ENCODE measurements around the gene WFIKKN1. TPM values are rescaled to one million over a fixed set of nuclear protein-coding genes. Genes with fewer than 3 reads are reported as not detected.

Gene WFIKKN1
- total RNA-seq, 1 donor from 2014 or later: 0.94 TPM

- DNase-seq (ENCODE audit: low spot score in 2 of 2, unreplicated experiment in 2 of 2): no peak
- H3K27me3 Mint-ChIP-seq (ENCODE audit: low read depth): no peaks in the 10 kb centered on the region
- no peaks in the 10 kb centered on the region for H3K36me3 Mint-ChIP-seq
- no peak overlapping the region for H3K27ac Mint-ChIP-seq
- H3K4me3 Mint-ChIP-seq: no peak overlapping the region
- H3K4me1 Mint-ChIP-seq: peaks cover 5% of the 10 kb centered on the region
- no peaks in the 10 kb centered on the region for H3K9me3 Mint-ChIP-seq
- TF ChIP-seq CTCF (IDR thresholded peaks at IDR 0.05; ENCODE audit: unreplicated experiment): no peak
Measured at GRCh38 chr16:658679-659571, 28.1 kb downstream of the WFIKKN1 start.

DNA sequence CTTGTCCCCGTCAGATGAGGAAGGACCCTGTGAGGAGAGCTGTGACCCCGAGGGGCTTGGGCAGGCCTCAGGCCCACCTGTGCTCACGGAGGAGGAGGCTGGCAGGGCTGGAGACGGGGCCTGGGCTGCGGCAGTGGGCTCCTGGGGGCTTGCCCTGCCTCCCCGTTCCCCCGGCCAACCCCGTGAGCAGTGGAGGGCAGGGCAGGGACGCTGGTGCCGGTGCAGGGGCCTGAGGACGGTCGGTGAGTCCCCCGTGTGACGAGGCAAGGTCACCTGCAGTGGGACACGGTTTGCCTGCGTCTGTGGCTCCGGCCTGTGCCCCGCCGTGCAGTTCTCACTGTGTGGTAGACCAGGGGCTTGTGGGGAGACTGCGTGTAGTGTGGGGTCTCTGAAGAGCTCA, 28.8 kb downstream of the WFIKKN1 start:
- H3K4me3 Mint-ChIP-seq: no peak overlapping the region
- DNase-seq (ENCODE audit: low spot score in 2 of 2, unreplicated experiment in 2 of 2): no peak
- H3K27ac Mint-ChIP-seq: no peak overlapping the region
- H3K36me3 Mint-ChIP-seq: no peaks in the 10 kb centered on the region
- peaks cover 5% of the 10 kb centered on the region for H3K4me1 Mint-ChIP-seq
- no peaks in the 10 kb centered on the region for H3K27me3 Mint-ChIP-seq (ENCODE audit: low read depth)
- no peaks in the 10 kb centered on the region for H3K9me3 Mint-ChIP-seq
- TF ChIP-seq CTCF (IDR thresholded peaks at IDR 0.05; ENCODE audit: unreplicated experiment): no peak

DNA sequence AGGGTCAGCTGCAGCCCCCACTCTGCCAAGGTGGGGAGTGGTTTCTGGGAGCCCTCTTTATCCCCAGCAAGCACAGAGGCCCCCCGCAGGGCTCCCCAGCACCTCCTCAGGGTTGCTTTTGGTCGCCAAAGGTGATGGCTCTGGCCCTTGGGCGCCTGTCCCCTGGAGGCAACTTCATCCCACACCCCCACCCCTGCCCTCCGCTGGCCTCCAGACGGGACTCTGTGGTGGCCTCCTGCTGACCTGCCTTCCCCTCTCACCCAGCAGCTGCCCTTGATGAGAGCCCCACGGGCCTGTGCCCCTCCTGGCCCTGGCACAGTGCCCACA, 29.3 kb downstream of the WFIKKN1 start:
- Mint-ChIP-seq H3K4me1 (peaks cover 5% of the 10 kb centered on the region), H3K36me3 (no peaks in the 10 kb centered on the region), H3K9me3 (no peaks in the 10 kb centered on the region), H3K27ac (no peak overlapping the region), H3K27me3 (ENCODE audit: low read depth) (no peaks in the 10 kb centered on the region), H3K4me3 (no peak overlapping the region)
- DNase-seq (ENCODE audit: low spot score in 2 of 2, unreplicated experiment in 2 of 2): no peak
- TF ChIP-seq CTCF (IDR thresholded peaks at IDR 0.05; ENCODE audit: unreplicated experiment): no peak

DNA sequence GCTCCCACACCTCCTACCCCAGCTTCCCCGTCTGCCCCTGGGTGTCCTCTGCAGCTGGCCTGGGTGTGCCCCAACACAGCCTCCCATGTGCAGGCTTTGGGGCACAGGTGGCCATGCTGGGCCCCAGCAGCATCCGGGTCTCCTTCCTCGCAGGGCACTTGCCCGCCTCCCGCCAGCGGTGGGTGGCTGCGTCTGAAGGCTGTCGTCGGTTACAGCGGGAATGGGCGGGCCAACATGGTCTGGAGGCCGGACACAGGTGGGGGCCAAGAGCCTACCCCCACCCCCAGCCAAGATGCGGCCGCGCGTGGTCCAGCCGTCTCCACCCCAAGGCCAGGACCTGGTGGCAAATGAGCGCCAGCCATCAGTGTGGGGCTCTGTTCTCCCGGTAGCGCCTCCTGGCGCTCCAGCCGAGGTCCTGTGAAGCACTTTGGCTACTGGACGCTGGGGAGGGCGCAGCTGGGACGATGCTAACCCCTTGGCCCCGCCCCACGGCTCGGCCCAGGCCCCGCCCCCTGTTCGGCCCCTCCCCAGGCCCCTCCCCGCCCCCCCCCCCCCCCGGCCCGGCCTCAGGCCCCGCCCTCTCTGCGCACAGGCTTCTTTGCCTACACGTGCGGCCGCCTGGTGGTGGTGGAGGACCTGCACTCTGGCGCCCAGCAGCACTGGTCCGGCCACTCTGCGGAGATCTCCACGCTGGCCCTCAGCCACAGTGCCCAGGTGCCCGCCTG, 29.8 kb downstream of the WFIKKN1 start:
- DNase-seq (ENCODE audit: low spot score in 2 of 2, unreplicated experiment in 2 of 2): peak; percentile 74 to 81
- H3K4me1 Mint-ChIP-seq: peaks cover 5% of the 10 kb centered on the region
- H3K27me3 Mint-ChIP-seq (ENCODE audit: low read depth): no peaks in the 10 kb centered on the region
- no peaks in the 10 kb centered on the region for H3K9me3 Mint-ChIP-seq
- H3K4me3 Mint-ChIP-seq: peak overlapping the region; percentile 41
- H3K27ac Mint-ChIP-seq: peak overlapping the region; percentile 43
- TF ChIP-seq CTCF (IDR thresholded peaks at IDR 0.05; ENCODE audit: unreplicated experiment): peak; percentile 62
- H3K36me3 Mint-ChIP-seq: no peaks in the 10 kb centered on the region

DNA sequence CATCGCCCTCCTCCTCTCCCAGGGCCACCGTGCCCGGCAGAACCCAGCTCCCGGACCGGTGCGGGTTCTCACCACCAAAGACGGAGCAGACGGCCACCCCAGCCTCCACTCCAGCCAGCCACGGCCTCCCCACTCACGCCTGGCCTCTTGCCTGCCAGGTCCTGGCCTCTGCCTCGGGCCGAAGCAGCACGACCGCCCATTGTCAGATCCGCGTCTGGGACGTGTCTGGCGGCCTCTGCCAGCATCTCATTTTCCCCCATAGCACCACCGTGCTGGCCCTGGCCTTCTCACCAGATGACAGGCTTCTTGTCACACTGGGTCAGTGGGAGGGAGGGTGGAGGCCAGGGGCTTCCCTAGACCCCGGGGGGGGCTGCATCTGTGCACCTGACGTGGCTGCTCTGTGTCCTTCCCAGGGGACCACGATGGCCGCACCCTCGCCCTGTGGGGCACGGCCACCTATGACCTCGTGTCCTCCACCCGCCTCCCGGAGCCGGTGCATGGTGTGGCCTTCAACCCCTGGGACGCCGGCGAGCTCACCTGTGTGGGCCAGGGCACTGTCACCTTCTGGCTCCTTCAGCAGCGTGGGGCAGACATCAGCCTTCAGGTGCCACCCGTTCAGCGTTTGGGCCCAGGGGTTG, 30.5 kb downstream of the WFIKKN1 start:
- DNase-seq (ENCODE audit: low spot score in 2 of 2, unreplicated experiment in 2 of 2): no peak
- H3K4me3 Mint-ChIP-seq: peak overlapping the region; percentile 41
- H3K36me3 Mint-ChIP-seq: no peaks in the 10 kb centered on the region
- H3K27ac Mint-ChIP-seq: peak overlapping the region; percentile 43
- peaks cover 5% of the 10 kb centered on the region for H3K4me1 Mint-ChIP-seq
- TF ChIP-seq CTCF (IDR thresholded peaks at IDR 0.05; ENCODE audit: unreplicated experiment): peak; percentile 19
- no peaks in the 10 kb centered on the region for H3K9me3 Mint-ChIP-seq
- no peaks in the 10 kb centered on the region for H3K27me3 Mint-ChIP-seq (ENCODE audit: low read depth)

Data from mesothelial cell of epicardium (in vitro differentiated cells).